GM18517 (cell line): ENCODE measurements around the gene LPCAT3.

Source experiments
- ATAC-seq: cut with Tn5 transposase; IDR thresholded peaks from one replicate; pipeline ENCODE4 v1.9.1; 2021; ENCODE audit warnings: mild to moderate bottlenecking, moderate library complexity; ENCODE audit not compliant: unreplicated experiment

LPCAT3 gene

DNA sequence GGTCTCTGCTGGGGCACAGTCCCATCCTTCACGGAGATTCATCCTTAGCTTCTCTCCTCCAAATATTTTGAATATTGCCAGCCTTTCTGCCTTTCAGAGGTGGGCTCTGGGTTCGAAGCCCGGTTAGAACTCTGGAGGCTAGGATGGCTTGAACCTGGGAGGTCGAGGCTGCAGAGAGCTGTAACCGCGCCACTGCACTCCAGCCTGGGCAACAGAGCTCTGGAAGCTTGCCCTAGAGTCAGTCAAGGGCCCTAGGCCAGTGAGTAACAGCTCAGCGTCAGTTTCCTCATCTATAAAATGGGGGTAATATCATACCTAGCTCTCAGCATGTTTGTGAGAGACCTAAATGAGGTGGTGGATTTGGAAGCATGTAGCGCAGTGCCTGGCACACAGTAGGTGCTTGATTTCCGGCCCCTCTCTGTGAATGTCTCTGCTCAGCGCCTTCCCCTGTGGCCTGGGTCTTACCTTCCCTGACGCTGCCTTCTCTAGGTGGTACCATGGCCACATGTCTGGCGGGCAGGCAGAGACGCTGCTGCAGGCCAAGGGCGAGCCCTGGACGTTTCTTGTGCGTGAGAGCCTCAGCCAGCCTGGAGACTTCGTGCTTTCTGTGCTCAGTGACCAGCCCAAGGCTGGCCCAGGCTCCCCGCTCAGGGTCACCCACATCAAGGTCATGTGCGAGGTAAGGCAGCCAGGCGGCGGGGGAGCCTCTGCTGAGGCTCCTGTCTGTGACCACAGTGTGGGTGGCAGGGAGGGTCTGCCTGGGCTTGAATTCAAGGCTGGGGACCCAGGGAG is 63.8 kb downstream of the LPCAT3 start:
- ATAC-seq = no peak

DNA sequence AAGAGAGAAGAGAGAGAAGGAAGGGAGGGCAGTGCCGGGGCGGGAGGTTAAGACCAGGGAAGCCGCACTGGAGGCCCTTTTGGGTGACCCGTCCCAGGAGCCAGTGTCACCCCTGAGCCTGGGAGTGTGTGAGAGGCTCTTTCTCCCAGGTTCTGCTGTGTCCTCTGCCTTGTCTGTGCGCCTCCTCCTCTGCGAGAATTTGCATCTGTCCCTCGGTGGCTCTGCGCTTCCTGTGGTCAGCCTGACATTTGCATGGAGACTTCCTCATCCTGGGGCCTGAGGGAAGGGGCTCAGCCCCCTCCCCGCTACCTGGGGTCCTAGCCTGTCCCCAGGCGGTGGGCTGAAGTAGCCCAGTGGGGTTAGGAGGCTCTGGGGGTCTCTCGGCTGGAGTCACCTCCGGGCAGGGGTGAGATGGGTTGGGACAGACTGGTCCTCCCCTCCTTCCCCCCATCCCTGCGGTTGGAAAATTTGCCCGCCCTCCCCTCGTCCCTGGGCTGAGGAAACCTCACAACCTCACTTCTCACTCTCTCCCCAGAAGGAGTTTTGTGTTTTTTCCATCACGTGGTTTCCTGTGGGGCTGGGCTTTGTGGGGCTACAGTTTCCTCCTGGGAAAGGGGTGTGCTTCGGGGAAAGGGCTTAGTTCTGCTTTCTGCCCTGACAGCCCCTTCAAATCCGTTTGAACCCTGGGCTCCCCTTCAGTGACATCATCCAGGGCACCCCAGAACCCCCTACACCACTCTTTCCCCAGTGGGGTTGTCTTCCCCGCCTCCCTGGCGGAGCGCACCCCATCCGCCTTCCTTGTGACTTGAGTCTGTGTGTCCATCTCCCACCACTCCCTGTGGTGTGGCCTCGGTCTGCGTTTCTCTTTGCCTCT is 64.6 kb downstream of the LPCAT3 start:
- peak; percentile 48 for ATAC-seq

DNA sequence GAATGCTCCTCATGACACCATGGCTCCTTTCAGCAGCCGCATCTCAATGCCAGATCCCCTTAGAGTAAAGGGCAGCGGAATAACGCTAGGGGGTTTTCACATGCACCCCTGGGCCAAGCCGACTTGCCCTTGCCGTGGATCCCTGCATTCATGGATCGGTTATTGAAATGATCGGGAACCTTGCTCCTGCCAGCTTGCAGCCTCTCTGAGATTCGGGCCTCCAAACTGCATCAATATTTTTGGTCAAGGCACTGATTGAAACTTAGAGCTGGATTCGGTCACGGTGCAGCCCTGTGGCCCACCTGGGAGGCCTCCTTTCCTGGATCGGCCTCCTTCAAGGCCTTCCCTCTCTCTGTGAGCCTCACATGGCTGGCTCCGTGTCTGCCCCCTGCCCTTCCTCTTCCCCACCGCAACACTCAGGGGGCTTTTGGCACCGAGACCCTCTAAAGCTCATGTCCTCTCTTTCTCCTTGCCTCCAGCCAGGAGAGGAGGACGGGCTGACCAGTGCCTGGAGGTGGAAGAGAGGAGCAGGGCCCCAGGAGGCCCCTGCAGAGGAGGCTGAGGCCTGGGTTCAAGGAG is 65.3 kb downstream of the LPCAT3 start:
- ATAC-seq = no peak

DNA sequence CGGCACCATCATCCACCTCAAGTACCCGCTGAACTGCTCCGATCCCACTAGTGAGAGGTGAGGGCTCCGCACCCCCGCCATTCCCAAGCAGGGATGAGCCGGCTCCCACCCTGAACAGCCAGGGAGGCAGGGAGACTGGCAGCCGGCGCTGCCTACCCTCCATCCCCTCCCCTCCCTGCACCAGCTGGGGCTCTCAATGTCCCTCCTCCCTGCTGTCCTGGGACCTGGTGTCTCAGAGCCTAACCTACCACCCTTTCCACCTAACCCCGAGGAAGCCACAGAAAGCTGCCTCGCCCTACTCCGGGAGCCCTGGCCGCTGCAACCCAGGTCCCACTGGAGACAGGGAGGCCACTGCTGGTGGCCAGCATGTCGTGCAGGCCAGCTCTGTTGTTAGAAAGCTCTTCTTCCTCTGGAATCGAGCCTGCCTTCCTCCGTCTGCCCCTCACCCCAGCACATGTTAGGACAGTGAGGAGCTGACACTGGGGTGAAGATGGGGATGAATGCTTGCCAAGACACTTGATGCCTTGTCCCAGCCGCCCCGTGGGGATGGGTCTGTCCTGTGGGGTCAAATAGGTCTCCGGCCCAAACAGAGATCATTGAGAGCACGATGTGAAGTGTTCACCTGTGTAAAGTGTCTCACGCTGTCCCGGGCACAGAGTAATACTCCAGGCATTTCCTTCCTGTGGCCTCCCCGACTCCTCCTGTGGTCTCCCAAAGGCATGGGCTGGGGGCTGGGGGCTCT is 66.0 kb downstream of the LPCAT3 start:
- ATAC-seq = no peak

DNA sequence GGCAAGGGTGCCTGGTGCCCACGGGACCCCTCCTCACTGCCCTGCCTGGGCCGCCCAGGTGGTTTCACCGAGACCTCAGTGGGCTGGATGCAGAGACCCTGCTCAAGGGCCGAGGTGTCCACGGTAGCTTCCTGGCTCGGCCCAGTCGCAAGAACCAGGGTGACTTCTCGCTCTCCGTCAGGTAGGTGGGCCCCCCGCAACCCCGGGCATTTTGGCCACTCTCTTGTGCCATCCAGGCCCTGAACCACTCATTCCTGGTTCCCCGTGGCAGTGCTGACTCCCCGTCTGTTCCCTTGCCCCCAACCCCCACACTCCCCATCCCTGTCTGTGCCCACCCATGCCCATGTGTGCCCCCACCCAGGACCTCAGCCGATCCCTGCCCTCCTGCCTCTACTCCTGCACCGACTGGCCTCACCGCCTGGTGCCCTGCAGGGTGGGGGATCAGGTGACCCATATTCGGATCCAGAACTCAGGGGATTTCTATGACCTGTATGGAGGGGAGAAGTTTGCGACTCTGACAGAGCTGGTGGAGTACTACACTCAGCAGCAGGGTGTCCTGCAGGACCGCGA is 66.6 kb downstream of the LPCAT3 start:
- ATAC-seq = no peak

DNA sequence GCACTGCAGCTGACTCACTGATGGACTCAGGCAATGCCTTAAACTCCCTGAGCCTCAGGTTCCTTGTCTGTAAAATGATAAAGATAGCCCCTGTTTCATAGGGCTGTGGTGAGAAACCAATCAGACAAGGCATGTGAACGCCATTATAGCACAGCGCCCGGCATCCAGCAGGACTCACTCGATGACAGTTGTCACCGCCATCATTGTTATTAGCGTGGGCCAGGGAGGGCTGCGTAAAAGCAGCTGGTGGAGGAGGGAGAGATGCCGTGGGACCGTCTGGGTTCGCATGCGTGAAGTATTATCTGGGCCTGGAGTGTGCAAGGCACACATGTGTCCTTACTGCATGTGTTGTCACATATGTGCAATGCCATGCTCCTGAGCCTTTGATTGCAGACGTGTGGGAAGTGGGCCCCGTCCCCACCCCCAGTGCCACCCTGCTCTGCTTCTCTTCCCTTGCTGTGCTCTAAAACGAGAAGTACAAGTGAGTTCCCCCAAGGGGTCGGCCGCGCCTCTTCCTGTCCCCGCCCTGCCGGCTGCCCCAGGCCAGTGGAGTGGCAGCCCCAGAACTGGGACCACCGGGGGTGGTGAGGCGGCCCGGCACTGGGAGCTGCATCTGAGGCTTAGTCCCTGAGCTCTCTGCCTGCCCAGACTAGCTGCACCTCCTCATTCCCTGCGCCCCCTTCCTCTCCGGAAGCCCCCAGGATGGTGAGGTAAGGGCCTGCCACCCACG is 67.3 kb downstream of the LPCAT3 start, which contains the start of gene PTPN6:
TSS of gene PTPN6 (plus strand) at position 546 of the 730 bp plus-strand sequence. CDS start at position 703, 157 bp downstream.
- ATAC-seq = no peak

DNA sequence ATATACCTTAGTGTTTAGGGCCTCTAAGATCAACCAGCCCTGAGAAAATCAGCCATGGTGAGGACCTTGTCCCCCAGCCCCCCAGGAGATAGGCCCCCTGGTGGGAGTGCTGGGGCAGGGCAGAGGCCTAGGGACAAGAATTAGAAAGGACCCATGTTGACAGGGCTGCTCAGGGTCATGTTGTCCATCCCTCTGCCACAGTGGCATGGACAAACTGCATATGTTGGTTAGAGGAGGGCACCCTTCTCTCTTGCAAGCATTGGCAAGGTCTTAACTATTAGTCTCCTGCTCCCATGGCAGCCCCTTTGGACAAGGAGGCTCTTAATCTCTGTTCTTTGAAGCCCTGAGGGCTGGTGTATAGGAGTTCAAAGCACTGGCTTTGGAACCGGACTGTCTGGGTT is 67.9 kb downstream of the LPCAT3 start:
- no peak for ATAC-seq

DNA sequence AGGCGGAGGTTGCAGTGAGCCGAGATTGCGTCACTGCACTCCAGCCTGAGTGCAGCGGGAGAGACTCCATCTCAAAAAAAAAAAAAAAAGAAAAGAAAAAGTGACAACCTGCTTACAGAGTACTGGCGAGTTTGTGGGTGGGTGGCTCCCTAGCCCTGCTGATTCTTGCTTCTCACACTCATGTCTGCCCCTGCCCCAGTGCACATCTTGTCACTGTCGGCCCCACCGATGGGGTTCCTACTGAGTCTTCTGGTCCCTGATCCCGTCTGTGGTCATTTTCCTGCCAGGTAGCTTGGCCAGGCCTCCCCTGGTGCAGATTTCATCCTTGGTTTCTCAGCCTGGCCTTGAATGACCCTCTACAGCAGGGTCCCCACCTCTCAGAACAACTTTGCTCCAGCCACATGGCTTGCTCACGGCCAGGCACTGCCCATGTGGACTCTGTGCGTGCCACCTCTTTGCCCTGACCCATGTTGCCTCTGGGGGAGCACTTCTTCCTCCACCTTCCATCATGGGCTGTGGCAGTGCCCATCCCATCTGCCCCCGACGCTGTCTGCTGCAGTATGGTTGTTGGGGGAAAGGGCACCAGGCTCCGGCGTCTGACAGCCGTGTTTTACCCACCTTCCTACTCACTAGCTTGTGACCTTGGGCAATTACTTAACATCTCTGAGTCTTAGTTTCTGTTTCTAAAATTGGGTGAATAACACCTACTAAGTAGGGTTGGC is 69.2 kb downstream of the LPCAT3 start:
- no peak for ATAC-seq

DNA sequence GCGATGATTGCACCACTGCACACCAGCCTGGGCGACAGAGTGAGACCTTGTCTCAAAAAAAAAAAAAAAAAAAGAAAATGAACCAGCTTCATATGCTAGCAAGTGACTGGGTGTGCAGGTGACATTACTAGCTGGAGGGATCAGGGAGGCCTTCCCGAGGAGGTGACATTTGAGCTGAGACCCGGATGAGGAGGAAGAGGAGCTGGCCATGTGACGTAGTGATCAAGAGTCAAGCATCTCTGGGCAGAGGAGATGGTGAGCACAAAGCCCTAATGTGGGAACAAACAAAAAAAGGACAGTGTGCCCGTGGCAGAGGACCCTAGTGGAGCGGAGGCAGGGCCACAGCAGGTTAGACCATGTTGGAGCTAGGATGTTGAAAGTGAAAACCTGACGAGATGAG is 70.7 kb downstream of the LPCAT3 start:
- no peak for ATAC-seq

DNA sequence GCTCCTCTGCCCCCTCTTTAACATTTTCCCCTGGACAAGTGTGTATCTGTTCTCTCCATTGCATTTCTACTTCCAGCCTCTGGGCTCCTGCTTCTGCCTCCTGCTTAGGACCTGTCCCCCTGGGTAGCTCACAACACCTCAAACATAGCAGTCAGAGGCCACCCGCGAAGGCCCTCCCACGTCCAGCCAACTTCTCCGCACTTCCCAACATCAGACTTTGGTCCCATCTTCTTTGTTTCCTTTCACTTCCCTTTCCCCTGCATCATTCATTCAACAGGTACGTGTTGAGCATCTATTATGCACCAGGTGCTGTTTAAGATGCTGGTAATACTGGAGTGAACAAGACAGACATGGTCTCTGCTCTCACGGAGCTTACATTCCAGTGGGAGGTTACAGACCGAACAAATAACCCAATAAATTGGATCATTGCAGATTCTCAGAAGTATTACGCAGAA is 71.3 kb downstream of the LPCAT3 start:
- ATAC-seq = no peak

DNA sequence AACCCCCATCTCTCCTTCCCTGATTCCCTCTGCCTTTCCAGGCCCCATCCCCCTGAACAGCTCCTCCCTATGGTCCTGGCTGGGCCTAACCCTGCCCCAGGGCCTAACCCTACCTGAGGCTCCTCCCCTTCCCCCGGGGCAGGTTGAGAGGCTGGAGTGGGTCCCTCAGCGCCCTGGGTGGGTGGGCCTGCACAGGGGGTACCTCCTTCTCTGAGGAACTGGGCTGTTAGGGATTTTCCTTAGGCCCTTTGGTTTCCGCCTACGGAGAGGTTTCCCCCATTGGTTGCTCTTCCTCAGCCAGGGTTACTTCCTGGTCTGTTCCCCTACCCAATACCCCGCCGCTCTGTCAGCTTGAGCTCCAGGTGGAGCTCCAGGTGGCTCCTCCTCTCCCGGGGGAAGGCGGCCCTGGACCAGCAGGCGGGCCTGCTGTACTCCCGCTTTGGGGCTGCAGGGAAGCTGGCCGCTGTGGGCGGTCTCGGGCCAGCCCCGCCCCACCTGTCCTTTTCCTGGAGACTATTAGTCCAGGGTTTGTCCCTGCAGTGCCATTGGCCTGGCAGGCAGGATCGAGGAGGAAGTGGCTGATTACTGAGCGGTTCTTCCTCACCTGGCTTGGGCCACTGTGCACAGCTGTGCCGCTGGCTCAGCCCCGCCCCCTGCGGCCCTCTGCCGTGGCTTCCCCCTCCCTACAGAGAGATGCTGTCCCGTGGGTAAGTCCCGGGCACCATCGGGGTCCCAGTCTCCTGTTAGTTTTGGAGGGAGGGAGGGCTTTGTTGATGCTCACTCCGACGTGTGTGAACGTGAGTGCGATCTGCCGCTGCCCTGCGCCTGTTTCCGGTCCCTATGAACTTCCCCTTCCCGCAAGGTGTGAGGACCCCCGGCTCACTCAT is 72.0 kb downstream of the LPCAT3 start:
- no peak for ATAC-seq

DNA sequence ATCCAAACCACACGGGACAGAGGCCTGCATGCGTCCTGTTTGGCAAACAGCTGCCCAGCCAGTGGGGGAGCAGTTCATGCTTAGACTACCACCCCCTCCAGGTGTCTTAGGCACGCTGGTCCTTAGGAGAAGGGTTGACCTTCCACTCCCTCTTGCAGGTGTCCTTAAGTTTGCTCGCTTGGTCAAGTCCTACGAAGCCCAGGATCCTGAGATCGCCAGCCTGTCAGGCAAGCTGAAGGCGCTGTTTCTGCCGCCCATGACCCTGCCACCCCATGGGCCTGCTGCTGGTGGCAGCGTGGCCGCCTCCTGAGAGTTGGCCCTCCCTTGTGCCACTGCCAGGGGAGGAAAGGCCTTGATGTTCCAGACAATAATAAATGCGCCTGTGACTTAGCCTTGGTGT is 72.7 kb downstream of the LPCAT3 start:
- ATAC-seq = no peak

DNA sequence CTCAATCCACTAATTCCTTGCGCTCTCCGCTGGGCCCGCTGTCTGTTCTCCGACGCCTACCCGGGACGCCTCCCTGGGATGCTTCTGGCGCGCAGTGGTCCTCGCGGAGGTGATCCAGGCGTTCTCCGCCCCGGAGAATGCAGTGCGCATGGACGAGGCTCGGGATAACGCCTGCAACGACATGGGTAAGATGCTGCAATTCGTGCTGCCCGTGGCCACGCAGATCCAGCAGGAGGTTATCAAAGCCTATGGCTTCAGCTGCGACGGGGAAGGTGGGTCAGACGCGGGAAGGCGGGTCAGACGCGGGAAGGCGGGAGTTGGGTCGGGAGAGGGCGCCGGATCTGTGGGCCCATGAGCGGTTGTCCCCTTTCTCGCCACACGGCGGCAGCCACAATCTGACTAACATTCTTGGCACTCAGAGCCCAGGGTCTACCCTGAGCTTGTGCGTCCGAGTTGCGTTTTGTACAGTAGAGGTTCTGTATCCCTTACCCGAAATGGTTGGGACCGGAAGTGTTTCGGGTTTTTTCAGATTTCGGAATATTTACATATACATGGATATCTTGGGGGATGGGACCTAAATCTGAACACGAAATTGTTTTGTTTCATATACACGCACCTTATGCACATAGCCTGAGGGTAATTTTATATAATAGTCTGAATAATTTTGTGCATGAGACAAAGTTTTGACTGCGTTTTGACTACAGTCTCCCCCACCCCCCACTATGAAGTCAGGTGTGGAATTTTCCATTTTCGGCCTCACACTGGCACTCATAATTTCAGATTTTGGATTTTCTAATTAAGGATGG is 73.7 kb downstream of the LPCAT3 start:
- ATAC-seq = peak; percentile 47

DNA sequence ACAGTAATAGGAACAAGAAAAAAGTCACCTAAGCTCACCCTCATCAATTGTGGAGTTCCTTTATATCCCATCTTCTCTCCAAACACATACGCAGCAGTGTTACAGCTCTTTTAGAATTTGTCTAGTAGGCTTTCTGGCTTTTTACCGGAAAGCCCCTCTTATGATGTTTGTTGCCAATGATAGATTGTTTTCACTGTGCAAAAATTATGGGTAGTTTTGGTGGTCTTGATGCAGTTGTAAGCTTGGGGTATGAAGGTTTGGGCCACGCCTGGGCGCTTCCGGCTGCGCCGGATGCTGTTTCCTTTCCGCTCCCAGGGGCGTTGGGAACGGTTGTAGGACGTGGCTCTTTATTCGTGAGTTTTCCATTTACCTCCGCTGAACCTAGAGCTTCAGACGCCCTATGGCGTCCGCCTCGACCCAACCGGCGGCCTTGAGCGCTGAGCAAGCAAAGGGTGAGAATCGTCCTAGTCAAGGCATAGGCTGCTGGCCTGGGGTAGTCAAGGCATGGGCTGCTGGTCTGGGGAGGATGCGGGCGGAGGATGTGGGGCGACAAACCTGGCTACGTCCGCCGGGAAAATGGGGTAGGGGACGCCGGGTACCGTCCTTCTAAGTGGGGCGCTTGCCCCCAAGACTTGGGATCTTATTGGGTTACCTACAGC is 74.4 kb downstream of the LPCAT3 start, which contains the start of the genes C12orf57 and RNU7-1:
TSS of gene C12orf57 (plus strand) at position 301 of the 659 bp plus-strand sequence. CDS start at position 401, 100 bp downstream.
TSS of gene RNU7-1 (plus strand) at position 95 of the 659 bp plus-strand sequence.
- ATAC-seq = peak; percentile 50

DNA sequence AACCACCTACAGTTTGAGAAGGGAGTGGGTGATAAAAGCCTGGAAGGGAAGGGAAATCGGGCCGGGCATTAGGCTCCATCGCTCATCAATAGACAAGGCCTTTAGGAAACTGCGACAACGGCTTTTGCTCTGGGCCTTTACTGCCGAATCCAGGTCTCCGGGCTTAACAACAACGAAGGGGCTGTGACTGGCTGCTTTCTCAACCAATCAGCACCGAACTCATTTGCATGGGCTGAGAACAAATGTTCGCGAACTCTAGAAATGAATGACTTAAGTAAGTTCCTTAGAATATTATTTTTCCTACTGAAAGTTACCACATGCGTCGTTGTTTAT is 74.9 kb downstream of the LPCAT3 start:
- peak; percentile 38 for ATAC-seq

DNA sequence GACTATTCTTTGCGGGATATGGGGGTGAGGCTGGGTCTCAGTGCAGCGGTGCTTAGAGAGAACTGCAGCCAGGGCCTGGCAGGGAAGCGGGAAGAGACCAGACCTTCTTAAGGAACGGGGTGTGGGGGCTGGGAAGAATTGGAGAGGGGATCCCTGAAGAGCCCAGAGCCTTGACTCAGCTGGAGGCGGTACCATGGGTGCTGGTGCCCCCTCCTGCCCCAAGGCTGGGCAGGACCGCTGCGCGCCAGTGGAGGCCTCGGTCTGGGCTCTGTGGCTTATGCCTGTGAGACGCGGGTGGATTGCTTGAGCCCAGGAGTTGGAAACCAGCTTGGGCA is 76.0 kb downstream of the LPCAT3 start:
- no peak for ATAC-seq

DNA sequence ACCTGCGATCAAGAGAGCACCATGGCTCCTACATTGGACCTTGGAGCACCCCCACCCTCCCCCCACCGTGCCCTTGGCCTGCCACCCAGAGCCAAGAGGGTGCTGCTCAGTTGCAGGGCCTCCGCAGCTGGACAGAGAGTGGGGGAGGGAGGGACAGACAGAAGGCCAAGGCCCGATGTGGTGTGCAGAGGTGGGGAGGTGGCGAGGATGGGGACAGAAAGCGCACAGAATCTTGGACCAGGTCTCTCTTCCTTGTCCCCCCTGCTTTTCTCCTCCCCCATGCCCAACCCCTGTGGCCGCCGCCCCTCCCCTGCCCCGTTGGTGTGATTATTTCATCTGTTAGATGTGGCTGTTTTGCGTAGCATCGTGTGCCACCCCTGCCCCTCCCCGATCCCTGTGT is 76.5 kb downstream of the LPCAT3 start:
- no peak for ATAC-seq
